ENCODE results near the gene PRKG1. TPM values are rescaled to one million over a fixed set of nuclear protein-coding genes. Genes with fewer than 3 reads are reported as not detected.
A peak's percentile ranks its signal among the peaks of the same experiment; 100 is the strongest.

PRKG1 gene
- total and polyA plus RNA-seq, 2 donors (not counting 1 experiment from before 2014, with no cell fraction given): not detected

GRCh38 chr10:52313256-52313932 is 1239.1 kb downstream of the PRKG1 start:
- peaks cover 0 to 29% (median 19%) of the 10 kb centered on the region in 4 experiments for H3K27me3 ChIP-seq (replicated peaks in 1 of 4; ENCODE audit: control extremely low read depth in 1 of 4, control insufficient read depth in 3 of 4, insufficient read depth in 4 of 4, low read length in 3 of 4)
- peak overlapping the region; percentile 74 for H2AFZ ChIP-seq (ENCODE audit: insufficient read depth, low read depth, low read length, poor library complexity, severe bottlenecking)
- H3K79me2 ChIP-seq (ENCODE audit: control insufficient read depth, insufficient read depth, low read length): no peaks in the 10 kb centered on the region
- peak overlapping the region; percentile 88 for H3K4me2 ChIP-seq (replicated peaks; ENCODE audit: low read depth, low read length, poor library complexity, severe bottlenecking)
- DNase-seq: no peak
- H4K20me1 ChIP-seq (ENCODE audit: control insufficient read depth, insufficient read depth, low read length, poor library complexity, severe bottlenecking): no peaks in the 10 kb centered on the region
- H3K4me3 ChIP-seq (ENCODE audit: control extremely low read depth in 1 of 5, extremely low read depth in 1 of 5, insufficient read depth in 1 of 5, low read depth in 2 of 5, low read length in 4 of 5): peak overlapping the region in 4 of 5 experiments; percentile 19 to 58 (median 56)
- POLR2A ChIA-PET: no interaction called here
- H3K27ac ChIP-seq (ENCODE audit: low read length in 2 of 2): peak overlapping the region in 1 of 2 donors; percentile 15
- peak overlapping the region; percentile 83 for H3K4me3 Mint-ChIP-seq
- no peak overlapping the region for H3K27ac Mint-ChIP-seq
- WGBS (ENCODE audit: insufficient coverage): 4% methylated on average over 18 of the region's 26 CpGs
- no peak for TF ChIP-seq EZH2 (IDR thresholded peaks at IDR 0.05; ENCODE audit: borderline replicate concordance, insufficient read depth, low read depth, low read length, poor library complexity, severe bottlenecking)
- TF ChIP-seq, protein P1, sequence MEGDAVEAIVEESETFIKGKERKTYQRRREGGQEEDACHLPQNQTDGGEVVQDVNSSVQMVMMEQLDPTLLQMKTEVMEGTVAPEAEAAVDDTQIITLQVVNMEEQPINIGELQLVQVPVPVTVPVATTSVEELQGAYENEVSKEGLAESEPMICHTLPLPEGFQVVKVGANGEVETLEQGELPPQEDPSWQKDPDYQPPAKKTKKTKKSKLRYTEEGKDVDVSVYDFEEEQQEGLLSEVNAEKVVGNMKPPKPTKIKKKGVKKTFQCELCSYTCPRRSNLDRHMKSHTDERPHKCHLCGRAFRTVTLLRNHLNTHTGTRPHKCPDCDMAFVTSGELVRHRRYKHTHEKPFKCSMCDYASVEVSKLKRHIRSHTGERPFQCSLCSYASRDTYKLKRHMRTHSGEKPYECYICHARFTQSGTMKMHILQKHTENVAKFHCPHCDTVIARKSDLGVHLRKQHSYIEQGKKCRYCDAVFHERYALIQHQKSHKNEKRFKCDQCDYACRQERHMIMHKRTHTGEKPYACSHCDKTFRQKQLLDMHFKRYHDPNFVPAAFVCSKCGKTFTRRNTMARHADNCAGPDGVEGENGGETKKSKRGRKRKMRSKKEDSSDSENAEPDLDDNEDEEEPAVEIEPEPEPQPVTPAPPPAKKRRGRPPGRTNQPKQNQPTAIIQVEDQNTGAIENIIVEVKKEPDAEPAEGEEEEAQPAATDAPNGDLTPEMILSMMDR (IDR thresholded peaks at IDR 0.05): no peak
- peaks cover 18 to 26% of the 10 kb centered on the region in 2 donors for H3K4me1 ChIP-seq (ENCODE audit: control insufficient read depth in 2 of 2, insufficient read depth in 2 of 2, low read length in 2 of 2)
- CTCF ChIA-PET: interaction anchor here (0.9 kb wide), 1 partner anchor 175 kb away, joined by 3 read pairs; no protein-coding TSS in a partner anchor
- H3K4me1 Mint-ChIP-seq: peaks cover 23% of the 10 kb centered on the region
- peak overlapping the region; percentile 58 for H3K9ac ChIP-seq (ENCODE audit: low read length)
- intact Hi-C loops (cut with micrococcal nuclease): no loop called here
- no peaks in the 10 kb centered on the region for H3K9me3 Mint-ChIP-seq (ENCODE audit: insufficient read depth)
- no peaks in the 10 kb centered on the region for H3K9me3 ChIP-seq (ENCODE audit: control extremely low read depth in 1 of 3, control insufficient read depth in 2 of 3, insufficient read depth in 1 of 3, low read length in 2 of 3)
- ATAC-seq (ENCODE audit: low read depth): no peak
- peaks cover 61% of the 10 kb centered on the region for H3K27me3 Mint-ChIP-seq
- no peaks in the 10 kb centered on the region for H3K36me3 ChIP-seq (replicated peaks in 1 of 2; ENCODE audit: control extremely low read depth in 1 of 2, control insufficient read depth in 1 of 2, extremely low read depth in 1 of 2, insufficient read depth in 2 of 2, low read length in 1 of 2)

Measured in B cell (primary cell).